H9 (cell line): Measurements from ENCODE around the gene CLPSL2. TPM values are rescaled to one million over a fixed set of nuclear protein-coding genes. Genes with fewer than 3 reads are reported as not detected.

Experiments
- DNase-seq: peaks from one replicate; pipeline ENCODE4 v3.0.0-alpha.2; 2017
- H2AFZ ChIP-seq: one replicate; pipeline ENCODE4 v1.6.1; 2013; ENCODE audit warnings: mild to moderate bottlenecking, low read length, control low read depth, moderate library complexity
- H2AK5ac ChIP-seq: 2 replicates; pipeline ENCODE4 v1.6.1; 2013; ENCODE audit warnings: low read length, control low read depth, mixed read lengths; ENCODE audit not compliant: insufficient read length
- H2BK120ac ChIP-seq: one replicate; pipeline ENCODE4 v1.6.1; 2013; ENCODE audit warnings: low read depth, mild to moderate bottlenecking, low read length, control low read depth, inconsistent platforms; ENCODE audit not compliant: poor library complexity, severe bottlenecking
- H2BK12ac ChIP-seq: 2 replicates; pipeline ENCODE4 v1.6.1; 2013; ENCODE audit warnings: low read length, control low read depth, mixed read lengths, low read depth; ENCODE audit not compliant: insufficient read length
- H2BK15ac ChIP-seq: 2 replicates; pipeline ENCODE4 v1.6.1; 2013; ENCODE audit warnings: low read depth, low read length, control low read depth
- H2BK20ac ChIP-seq: one replicate; pipeline ENCODE4 v1.6.1; 2013; ENCODE audit warnings: low read depth, mild to moderate bottlenecking, low read length, control low read depth, inconsistent platforms; ENCODE audit not compliant: poor library complexity, severe bottlenecking
- H2BK5ac ChIP-seq: 2 replicates; pipeline ENCODE4 v1.6.1; 2013; ENCODE audit warnings: low read length, control low read depth, mixed read lengths; ENCODE audit not compliant: insufficient read length
- H3K14ac ChIP-seq: 2 replicates; pipeline ENCODE4 v1.6.1; 2013; ENCODE audit warnings: low read length, control low read depth; ENCODE audit not compliant: insufficient read depth
- H3K18ac ChIP-seq: 2 replicates; pipeline ENCODE4 v1.6.1; 2013; ENCODE audit warnings: low read depth, mild to moderate bottlenecking, mixed read lengths, low read length, control low read depth; ENCODE audit not compliant: insufficient read length
- H3K23ac ChIP-seq: 2 replicates; pipeline ENCODE4 v1.6.1; 2013; ENCODE audit warnings: low read length, control low read depth, mixed read lengths, low read depth; ENCODE audit not compliant: insufficient read length
- H3K23me2 ChIP-seq: 2 replicates; pipeline ENCODE4 v1.6.1; 2013; ENCODE audit warnings: low read depth, mild to moderate bottlenecking, mixed read lengths, low read length, control low read depth; ENCODE audit not compliant: insufficient read length, poor library complexity, severe bottlenecking
- H3K27ac ChIP-seq: 2 replicates; pipeline ENCODE4 v1.5.1; 2013; ENCODE audit warnings: low read length, control low read depth, mixed read lengths, low read depth; ENCODE audit not compliant: insufficient read length
- H3K27me3 ChIP-seq: 2 replicates; pipeline ENCODE4 v1.6.1; 2013; ENCODE audit warnings: low read length, control low read depth, inconsistent platforms; ENCODE audit not compliant: insufficient read depth
- H3K4ac ChIP-seq: 2 replicates; pipeline ENCODE4 v1.6.1; 2013; ENCODE audit warnings: low read depth, mild to moderate bottlenecking, control low read depth, inconsistent platforms, low read length, moderate library complexity
- H3K4me1 ChIP-seq: 2 replicates; pipeline ENCODE4 v1.6.1; 2013; ENCODE audit warnings: low read length, control low read depth, inconsistent platforms; ENCODE audit not compliant: insufficient read depth
- H3K4me2 ChIP-seq: 2 replicates; pipeline ENCODE4 v1.6.1; 2013; ENCODE audit warnings: low read length, control low read depth, mixed read lengths; ENCODE audit not compliant: insufficient read length, insufficient read depth
- H3K56ac ChIP-seq: 2 replicates; pipeline ENCODE4 v1.6.1; 2013; ENCODE audit warnings: low read depth, mild to moderate bottlenecking, mixed read lengths, low read length, control low read depth; ENCODE audit not compliant: insufficient read length
- H3K79me1 ChIP-seq: 2 replicates; pipeline ENCODE4 v1.6.1; 2013; ENCODE audit warnings: low read depth, mild to moderate bottlenecking, moderate library complexity, low read length, control low read depth, inconsistent platforms; ENCODE audit not compliant: insufficient read depth, poor library complexity, severe bottlenecking
- H3K79me2 ChIP-seq: 2 replicates; pipeline ENCODE4 v1.6.1; 2013; ENCODE audit warnings: low read length, control low read depth, inconsistent platforms; ENCODE audit not compliant: insufficient read depth
- H3K9ac ChIP-seq: 2 replicates; pipeline ENCODE4 v1.6.1; 2013; ENCODE audit warnings: low read length, control low read depth, mixed read lengths; ENCODE audit not compliant: insufficient read length; ENCODE audit errors: extremely low read depth
- H3K9me3 ChIP-seq: one replicate; pipeline ENCODE4 v1.6.1; 2013; ENCODE audit warnings: low read depth, low read length, inconsistent platforms; ENCODE audit not compliant: control insufficient read depth
- H3T11ph ChIP-seq: one replicate; pipeline ENCODE4 v1.6.1; 2013; ENCODE audit warnings: mild to moderate bottlenecking, low read length, control low read depth, inconsistent platforms
- H4K20me1 ChIP-seq: one replicate; pipeline ENCODE4 v1.6.1; 2013; ENCODE audit not compliant: control insufficient read depth, insufficient read length, insufficient read depth
- H4K5ac ChIP-seq: 2 replicates; pipeline ENCODE4 v1.6.1; 2013; ENCODE audit warnings: low read depth, mild to moderate bottlenecking, mixed read lengths, low read length, control low read depth; ENCODE audit not compliant: insufficient read length
- H4K8ac ChIP-seq: replicated peaks from 2 replicates; pipeline ENCODE4 v1.6.1; 2013; ENCODE audit warnings: low read length, control low read depth, mixed read lengths, low read depth; ENCODE audit not compliant: insufficient read length
- H4K91ac ChIP-seq: 2 replicates; pipeline ENCODE4 v1.6.1; 2013; ENCODE audit warnings: low read depth, mild to moderate bottlenecking, moderate library complexity, mixed read lengths, low read length, control low read depth; ENCODE audit not compliant: insufficient read length
- H3K27ac Mint-ChIP-seq, 3 experiments: 2 replicates in 2 of 3; 3 replicates in 1 of 3; pipeline ENCODE4 v1.8.0; 2020 to 2021; ENCODE audit warnings: mixed read lengths in 3 of 3, mild to moderate bottlenecking in 1 of 3, moderate library complexity in 1 of 3
- H3K27me3 Mint-ChIP-seq: 2 replicates; pipeline ENCODE4 v1.8.0; 2021; ENCODE audit warnings: low read depth, mild to moderate bottlenecking, moderate library complexity, mixed read lengths
- H3K36me3 Mint-ChIP-seq, 3 experiments: 2 replicates in 2 of 3; 3 replicates in 1 of 3; pipeline ENCODE4 v1.8.0; 2020 to 2021; ENCODE audit warnings: low read depth in 3 of 3, mixed read lengths in 3 of 3; ENCODE audit not compliant: insufficient read depth in 1 of 3
- H3K4me1 Mint-ChIP-seq, 2 experiments: 2 replicates each; pipeline ENCODE4 v1.8.0; 2020; ENCODE audit warnings: mixed read lengths in 2 of 2
- H3K4me3 Mint-ChIP-seq, 2 experiments: 2 replicates in 1 of 2; 3 replicates in 1 of 2; pipeline ENCODE4 v1.8.0; 2020 to 2021; ENCODE audit warnings: mild to moderate bottlenecking in 2 of 2, mixed read lengths in 2 of 2, moderate library complexity in 1 of 2
- H3K9me3 Mint-ChIP-seq, 2 experiments: 2 replicates in 1 of 2; 3 replicates in 1 of 2; pipeline ENCODE4 v1.8.0; 2020; ENCODE audit warnings: mild to moderate bottlenecking in 2 of 2, mixed read lengths in 2 of 2, moderate library complexity in 1 of 2
- CTCF ChIP-seq: fragments of 200-600 bp; sonication (generic); conservative IDR thresholded peaks from 3 replicates; pipeline ENCODE4 v1.8.0; 2021; ENCODE audit warnings: antibody characterized with exemption, mild to moderate bottlenecking
- WGBS: extraction: QIAGEN DNeasy Blood & Tissue Kit; methylation state at CpG from one replicate; pipeline ENCODE4 v1.1.7; 2013; ENCODE audit warnings: missing lambda C conversion rate, low lambda C conversion rate, mixed read lengths; ENCODE audit not compliant: insufficient read length; ENCODE audit errors: extremely low coverage; 5-methylcytosine and 5-hydroxymethylcytosine counted together
- total RNA-seq: library from RNA; stranded (reverse); gene quantifications from 2 replicates; pipeline ENCODE4 v1.2.1, GENCODE V29; 2021

CLPSL2 gene
- total RNA-seq, 1 experiment from 2014 or later: 4.4 TPM

- H3K79me2 ChIP-seq: no peaks in the 10 kb centered on the region
- H2BK120ac ChIP-seq: no peak overlapping the region
- no peak overlapping the region for H3K18ac ChIP-seq
- no peak for DNase-seq
- peaks cover 3% of the 10 kb centered on the region for H3K23me2 ChIP-seq
- no peak overlapping the region for H2AK5ac ChIP-seq
- no peak overlapping the region for H3K4ac ChIP-seq
- no peaks in the 10 kb centered on the region for H3K27me3 ChIP-seq
- no peak overlapping the region for H4K8ac ChIP-seq
- H3T11ph ChIP-seq: no peak overlapping the region
- Mint-ChIP-seq H3K27ac (0 out of 7 replicates have a peak overlapping the region, but pooled peaks of 1 of the 3 experiments have one; percentile 48), H3K36me3 (no peaks in the 10 kb centered on the region; a peak in 1 of 7 replicates), H3K4me3 (no peak overlapping the region), H3K4me1 (peaks cover 16 to 17% of the 10 kb centered on the region in 2 experiments), H3K9me3 (no peaks in the 10 kb centered on the region), H3K27me3 (peaks cover 15% of the 10 kb centered on the region)
- TF ChIP-seq CTCF: no peak
- H2BK15ac ChIP-seq: no peak overlapping the region
- no peak overlapping the region for H2BK20ac ChIP-seq
- H3K79me1 ChIP-seq: no peaks in the 10 kb centered on the region
- H3K4me1 ChIP-seq: no peaks in the 10 kb centered on the region
- H3K56ac ChIP-seq: no peak overlapping the region
- no peaks in the 10 kb centered on the region for H3K9me3 ChIP-seq
- no peak overlapping the region for H3K27ac ChIP-seq
- H3K4me2 ChIP-seq: no peak overlapping the region
- WGBS: no CpG with 5 or more reads among the region's 2 CpGs
- no peaks in the 10 kb centered on the region for H4K20me1 ChIP-seq
- no peak overlapping the region for H4K91ac ChIP-seq
- no peak overlapping the region for H3K9ac ChIP-seq
- H2AFZ ChIP-seq: no peak overlapping the region
- H3K23ac ChIP-seq: no peak overlapping the region
- H4K5ac ChIP-seq: no peak overlapping the region
- no peak overlapping the region for H2BK5ac ChIP-seq
- no peak overlapping the region for H3K14ac ChIP-seq
- H2BK12ac ChIP-seq: no peak overlapping the region
Measured at GRCh38 chr6:35781290-35781689, 4.9 kb downstream of the CLPSL2 start.
